SK-N-SH (cell line): ENCODE results near the gene RESF1. TPM values are rescaled to one million over a fixed set of nuclear protein-coding genes. Genes with fewer than 3 reads are reported as not detected.

Experiments used
- CTCF ChIA-PET: fragments of 300-600, 350-600 bp; formaldehyde crosslinking; extraction: SDS; loops from one replicate; lab custom pipeline; 2021; lab: Yijun Ruan, JAX
- POLR2A ChIA-PET: fragments of 350-600 bp; sonication (Branson Sonifier 250); formaldehyde crosslinking; extraction: SDS; loops from one replicate; lab custom pipeline; 2020; ENCODE audit warnings: antibody characterized with exemption, inconsistent platforms; lab: Yijun Ruan, JAX
- DNase-seq: peaks from one replicate; pipeline ENCODE4 v3.0.0; 2012
- H2AFZ ChIP-seq: fragments of 200-600 bp; sonication (generic); 2 replicates; pipeline ENCODE4 v1.8.1; 2016; ENCODE audit warnings: antibody characterized with exemption, mild to moderate bottlenecking, low read depth
- H3F3A ChIP-seq: fragments of 200-600 bp; sonication (generic); replicated peaks from 2 replicates; pipeline ENCODE3; 2016; ENCODE audit warnings: antibody characterized with exemption, mild to moderate bottlenecking; ENCODE audit not compliant: insufficient read depth
- H3K27ac ChIP-seq, 2 experiments: fragments of 200-500 bp in 1 of 2; fragments of 200-600 bp in 1 of 2; sonication (Bioruptor generic) in 1 of 2; sonication (generic), shearing (Covaris generic) in 1 of 2; 2 replicates each; pipeline versions ENCODE4 v1.5.1 to v1.6.1; 2014 to 2016; ENCODE audit warnings: low read depth in 2 of 2, inconsistent platforms in 1 of 2, low read length in 1 of 2, mild to moderate bottlenecking in 1 of 2, mixed read lengths in 1 of 2
- H3K27me3 ChIP-seq: fragments of 200-600 bp; sonication (generic), shearing (Covaris generic); 2 replicates; pipeline ENCODE4 v1.6.1; 2016; ENCODE audit warnings: mixed run types; ENCODE audit not compliant: insufficient read depth
- H3K36me3 ChIP-seq, 2 experiments: fragments of 200-500 bp in 1 of 2; fragments of 200-600 bp in 1 of 2; sonication (Bioruptor generic) in 1 of 2; sonication (generic) in 1 of 2; replicated peaks in 1 of 2; 2 replicates each; pipeline versions ENCODE3 to v1.5.1; 2014 to 2016; ENCODE audit warnings: low read length in 1 of 2, mild to moderate bottlenecking in 1 of 2; ENCODE audit not compliant: insufficient read depth in 2 of 2, control insufficient read depth in 1 of 2
- H3K4me1 ChIP-seq, 2 experiments: fragments of 200-500 bp in 1 of 2; fragments of 200-600 bp in 1 of 2; sonication (Bioruptor generic) in 1 of 2; sonication (generic), shearing (Covaris generic) in 1 of 2; 2 replicates each; pipeline versions ENCODE4 v1.5.1 to v1.6.1; 2014 to 2016; ENCODE audit warnings: low read depth in 1 of 2, low read length in 1 of 2, mixed run types in 1 of 2; ENCODE audit not compliant: insufficient read depth in 2 of 2, control insufficient read depth in 1 of 2
- H3K4me2 ChIP-seq: fragments of 200-600 bp; sonication (generic), shearing (Covaris generic); 2 replicates; pipeline ENCODE4 v1.6.1; 2017; ENCODE audit warnings: mixed run types
- H3K4me3 ChIP-seq, 2 experiments: fragments of 200-500 bp in 1 of 2; fragments of 200-600 bp in 1 of 2; sonication (Bioruptor generic) in 1 of 2; sonication (generic), shearing (Covaris generic) in 1 of 2; 2 replicates each; pipeline versions ENCODE4 v1.5.1 to v1.8.1; 2014 to 2016; ENCODE audit warnings: low read depth in 2 of 2, inconsistent platforms in 1 of 2, low read length in 1 of 2, mild to moderate bottlenecking in 1 of 2, mixed read lengths in 1 of 2, moderate library complexity in 1 of 2
- H3K79me2 ChIP-seq: fragments of 200-600 bp; sonication (generic); 2 replicates; pipeline ENCODE4 v1.8.1; 2017; ENCODE audit warnings: mild to moderate bottlenecking; ENCODE audit not compliant: insufficient read depth
- H3K9ac ChIP-seq: fragments of 200-600 bp; sonication (generic); 2 replicates; pipeline ENCODE4 v1.6.1; 2017; ENCODE audit warnings: mixed run types
- H3K9me2 ChIP-seq: fragments of 200-600 bp; sonication (generic); 2 replicates; pipeline ENCODE4 v1.6.1; 2017; ENCODE audit warnings: mixed run types
- H3K9me3 ChIP-seq: fragments of 200-600 bp; sonication (generic); 2 replicates; pipeline ENCODE4 v1.6.1; 2017; ENCODE audit warnings: mixed run types, mild to moderate bottlenecking, moderate library complexity
- H4K20me1 ChIP-seq: fragments of 200-600 bp; sonication (generic); 2 replicates; pipeline ENCODE4 v1.6.1; 2017; ENCODE audit warnings: mild to moderate bottlenecking, mixed run types; ENCODE audit not compliant: insufficient read depth
- CHD2 ChIP-seq: fragments of 150-350 bp; IDR thresholded peaks from 2 replicates; pipeline ENCODE4 v1.6.1; 2018; ENCODE audit warnings: low read length; ENCODE audit not compliant: partially characterized antibody
- CTCF ChIP-seq: fragments of 200-600 bp; sonication (generic); IDR thresholded peaks from 2 replicates; pipeline ENCODE4 v1.6.1; 2017; ENCODE audit warnings: antibody characterized with exemption, mild to moderate bottlenecking, moderate library complexity
- ELF1 ChIP-seq: IDR thresholded peaks from 2 replicates; pipeline ENCODE4 v1.4.0; 2012
- FOSL2 ChIP-seq: IDR thresholded peaks from 2 replicates; pipeline ENCODE4 v1.4.0; 2012; ENCODE audit warnings: low read depth, mild to moderate bottlenecking, moderate library complexity, borderline replicate concordance
- GATA2 ChIP-seq: sonication (generic); formaldehyde crosslinking; IDR thresholded peaks from 2 replicates; pipeline ENCODE4 v1.5.0; 2020; ENCODE audit warnings: mild to moderate bottlenecking, missing genetic modification reagents
- IRF3 ChIP-seq: fragments of 150-350 bp; IDR thresholded peaks from 2 replicates; pipeline ENCODE4 v1.6.1; 2016; ENCODE audit warnings: mild to moderate bottlenecking, low read depth, low read length
- MEF2A ChIP-seq: IDR thresholded peaks from 2 replicates; pipeline ENCODE4 v1.4.0; 2012; ENCODE audit warnings: low read depth, borderline replicate concordance
- MXI1 ChIP-seq: IDR thresholded peaks from 2 replicates; pipeline ENCODE4 v1.6.1; 2012; ENCODE audit warnings: mild to moderate bottlenecking, low read depth, low read length, improper control_type of control experiment
- NFIC ChIP-seq: IDR thresholded peaks from 2 replicates; pipeline ENCODE4 v1.4.0; 2012; ENCODE audit warnings: borderline replicate concordance
- NRF1 ChIP-seq: IDR thresholded peaks from 2 replicates; pipeline ENCODE4 v1.6.1; 2012; ENCODE audit warnings: low read depth, mild to moderate bottlenecking, low read length
- POLR2AphosphoS5 ChIP-seq: IDR thresholded peaks from 2 replicates; pipeline ENCODE4 v1.6.1; 2012; ENCODE audit warnings: low read depth, low read length
- RAD21 ChIP-seq: IDR thresholded peaks from 2 replicates; pipeline ENCODE4 v1.6.1; 2012; ENCODE audit warnings: mild to moderate bottlenecking, low read length
- RFX5 ChIP-seq: IDR thresholded peaks from 2 replicates; pipeline ENCODE4 v1.6.1; 2012; ENCODE audit warnings: mild to moderate bottlenecking, improper control_type of control experiment, low read length
- SMC3 ChIP-seq: IDR thresholded peaks from 2 replicates; pipeline ENCODE4 v1.6.1; 2012; ENCODE audit warnings: low read depth, low read length, improper control_type of control experiment
- TAF1 ChIP-seq: IDR thresholded peaks from 2 replicates; pipeline ENCODE4 v1.6.1; 2012; ENCODE audit warnings: low read depth, mild to moderate bottlenecking, low read length, moderate library complexity, borderline replicate concordance
- USF2 ChIP-seq: fragments of 150-350 bp; IDR thresholded peaks from 2 replicates; pipeline ENCODE4 v1.6.1; 2017; ENCODE audit warnings: antibody characterized with exemption, low read length, low read depth, borderline replicate concordance
- WGBS: methylation state at CpG from one replicate; pipeline ENCODE4 v1.1.6; 2017; ENCODE audit warnings: low lambda C conversion rate; 5-methylcytosine and 5-hydroxymethylcytosine counted together
- polyA plus RNA-seq, 3 experiments: library from polyadenylated mRNA; depleted of rRNA; stranded (reverse); fragments of >200 nt; gene quantifications; 2 replicates each; pipeline ENCODE4 v1.2.3, GENCODE V29; 2012
- TF ChIP-seq, protein P1 (sequence below): IDR thresholded peaks from 2 replicates; pipeline ENCODE4 v1.4.0; 2012; ENCODE audit warnings: low read depth, borderline replicate concordance
- TF ChIP-seq, protein P2 (sequence below): IDR thresholded peaks from 2 replicates; pipeline ENCODE4 v1.4.0; 2012; ENCODE audit warnings: low read depth, borderline replicate concordance
- TF ChIP-seq, protein P3 (sequence below): IDR thresholded peaks from 2 replicates; pipeline ENCODE4 v1.4.0; 2012; ENCODE audit warnings: low read depth

Gene RESF1
- polyA plus RNA-seq, 1 of the 3 experiments (the other 2 are of a cell fraction): 4.9 TPM

- H2AFZ ChIP-seq: no peak overlapping the region
- H3K27ac ChIP-seq: no peak overlapping the region
- DNase-seq: no peak
- H3K4me2 ChIP-seq: no peak overlapping the region
- H3F3A ChIP-seq: no peaks in the 10 kb centered on the region
- peaks cover 7% of the 10 kb centered on the region; the same call in 1 of the 2 replicates for H3K79me2 ChIP-seq
- CTCF ChIA-PET: interaction anchor here (1.2 to 1.3 kb wide), 2 partner anchors 10 to 69 kb away, joined by 5 to 6 read pairs; no protein-coding TSS in a partner anchor
- H3K27me3 ChIP-seq: no peaks in the 10 kb centered on the region
- no peak for TF ChIP-seq MXI1
- TF ChIP-seq, protein P1, sequence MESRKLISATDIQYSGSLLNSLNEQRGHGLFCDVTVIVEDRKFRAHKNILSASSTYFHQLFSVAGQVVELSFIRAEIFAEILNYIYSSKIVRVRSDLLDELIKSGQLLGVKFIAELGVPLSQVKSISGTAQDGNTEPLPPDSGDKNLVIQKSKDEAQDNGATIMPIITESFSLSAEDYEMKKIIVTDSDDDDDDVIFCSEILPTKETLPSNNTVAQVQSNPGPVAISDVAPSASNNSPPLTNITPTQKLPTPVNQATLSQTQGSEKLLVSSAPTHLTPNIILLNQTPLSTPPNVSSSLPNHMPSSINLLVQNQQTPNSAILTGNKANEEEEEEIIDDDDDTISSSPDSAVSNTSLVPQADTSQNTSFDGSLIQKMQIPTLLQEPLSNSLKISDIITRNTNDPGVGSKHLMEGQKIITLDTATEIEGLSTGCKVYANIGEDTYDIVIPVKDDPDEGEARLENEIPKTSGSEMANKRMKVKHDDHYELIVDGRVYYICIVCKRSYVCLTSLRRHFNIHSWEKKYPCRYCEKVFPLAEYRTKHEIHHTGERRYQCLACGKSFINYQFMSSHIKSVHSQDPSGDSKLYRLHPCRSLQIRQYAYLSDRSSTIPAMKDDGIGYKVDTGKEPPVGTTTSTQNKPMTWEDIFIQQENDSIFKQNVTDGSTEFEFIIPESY: no peak
- TF ChIP-seq, protein P2, sequence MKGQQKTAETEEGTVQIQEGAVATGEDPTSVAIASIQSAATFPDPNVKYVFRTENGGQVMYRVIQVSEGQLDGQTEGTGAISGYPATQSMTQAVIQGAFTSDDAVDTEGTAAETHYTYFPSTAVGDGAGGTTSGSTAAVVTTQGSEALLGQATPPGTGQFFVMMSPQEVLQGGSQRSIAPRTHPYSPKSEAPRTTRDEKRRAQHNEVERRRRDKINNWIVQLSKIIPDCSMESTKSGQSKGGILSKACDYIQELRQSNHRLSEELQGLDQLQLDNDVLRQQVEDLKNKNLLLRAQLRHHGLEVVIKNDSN: no peak
- no peak for TF ChIP-seq RAD21
- TF ChIP-seq CTCF: no peak
- no peak for TF ChIP-seq MEF2A
- TF ChIP-seq TAF1: no peak
- TF ChIP-seq GATA2: no peak
- TF ChIP-seq ELF1: no peak
- TF ChIP-seq FOSL2: no peak
- TF ChIP-seq SMC3: no peak
- no peak for TF ChIP-seq RFX5
- TF ChIP-seq CHD2: no peak
- 91% methylated on average over 1 of the region's 1 CpG for WGBS
- H3K4me3 ChIP-seq: no peak overlapping the region
- no peak overlapping the region for H3K9ac ChIP-seq
- POLR2A ChIA-PET: no interaction called here
- no peaks in the 10 kb centered on the region for H3K9me3 ChIP-seq
- no peaks in the 10 kb centered on the region for H4K20me1 ChIP-seq
- H3K9me2 ChIP-seq: no peaks in the 10 kb centered on the region
- H3K4me1 ChIP-seq: no peaks in the 10 kb centered on the region
- peaks cover 0 to 21% of the 10 kb centered on the region in 2 experiments for H3K36me3 ChIP-seq
Observed at GRCh38 chr12:31991146-31991545, 31.9 kb downstream of the RESF1 start.

DNA sequence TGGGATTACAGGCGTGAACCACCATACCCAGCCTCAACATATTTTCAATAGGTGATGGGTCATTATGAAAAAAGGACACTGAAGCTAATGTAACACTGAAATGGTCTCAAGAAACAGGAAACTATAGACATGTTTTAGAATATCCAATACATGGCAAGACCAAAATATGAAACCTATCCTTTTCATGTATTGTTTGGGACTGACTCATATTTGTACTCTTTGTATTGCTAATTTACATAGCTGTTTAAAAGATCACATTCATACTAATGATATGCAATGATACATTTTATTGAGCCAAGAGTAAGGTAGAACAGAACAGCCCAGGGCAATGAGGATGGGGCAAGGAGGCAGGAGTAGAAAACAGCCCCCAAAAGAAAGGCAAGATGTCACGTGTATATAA is 32.6 kb downstream of the RESF1 start:
- H3K9me3 ChIP-seq: no peaks in the 10 kb centered on the region
- H3K4me2 ChIP-seq: no peak overlapping the region
- H3K36me3 ChIP-seq: peaks cover 0 to 23% of the 10 kb centered on the region in 2 experiments
- peaks cover 7% of the 10 kb centered on the region; the same call in 1 of the 2 replicates for H3K79me2 ChIP-seq
- H2AFZ ChIP-seq: no peak overlapping the region
- H4K20me1 ChIP-seq: no peaks in the 10 kb centered on the region
- no peak for DNase-seq
- ChIA-PET POLR2A (no interaction called here), CTCF (no interaction called here)
- no peak overlapping the region for H3K9ac ChIP-seq
- no peaks in the 10 kb centered on the region for H3K9me2 ChIP-seq
- H3K27ac ChIP-seq: no peak overlapping the region
- no peak overlapping the region for H3K4me3 ChIP-seq
- no peaks in the 10 kb centered on the region for H3K4me1 ChIP-seq
- H3F3A ChIP-seq: no peaks in the 10 kb centered on the region
- 98% methylated on average over 2 of the region's 2 CpGs for WGBS
- no peaks in the 10 kb centered on the region for H3K27me3 ChIP-seq
- TF ChIP-seq NFIC (no peak), RFX5 (no peak), POLR2AphosphoS5 (no peak), SMC3 (no peak), RAD21 (no peak), CTCF (no peak), NRF1 (no peak), USF2 (no peak), FOSL2 (no peak), IRF3 (no peak)
- TF ChIP-seq, protein P3, sequence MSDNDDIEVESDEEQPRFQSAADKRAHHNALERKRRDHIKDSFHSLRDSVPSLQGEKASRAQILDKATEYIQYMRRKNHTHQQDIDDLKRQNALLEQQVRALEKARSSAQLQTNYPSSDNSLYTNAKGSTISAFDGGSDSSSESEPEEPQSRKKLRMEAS: no peak
